Common myeloid progenitor, CD34-positive (primary cell): Measurements from ENCODE around the gene PPAT.
A peak's percentile ranks its signal among the peaks of the same experiment; 100 is the strongest.
"Not testable (repeated sequence)": the region's sequence is repeated elsewhere in the genome, so short reads cannot be mapped to it uniquely, and the experiment has no call there.

Experiments
- CTCF ChIA-PET: fragments of 350-600 bp; sonication (Branson Sonifier 250); formaldehyde crosslinking; loops from one replicate; lab custom pipeline; 2021; ENCODE audit warnings: antibody characterized with exemption; lab: Charles Lee
- POLR2A ChIA-PET: fragments of 350-600 bp; sonication (Branson Sonifier 250); formaldehyde crosslinking; loops from one replicate; lab custom pipeline; 2021; ENCODE audit warnings: antibody characterized with exemption; lab: Charles Lee
- DNase-seq, 3 donors: peaks; one replicate each; pipeline versions ENCODE4 v3.0.0 to v3.0.0-alpha.2; 2013
- H3K27ac ChIP-seq, 2 experiments: 1 replicate in 1 of 2; 2 replicates in 1 of 2; pipeline ENCODE4 v1.7.0; 2013; ENCODE audit warnings: inconsistent platforms in 2 of 2, low read length in 2 of 2, mild to moderate bottlenecking in 2 of 2, low read depth in 1 of 2, moderate library complexity in 1 of 2; ENCODE audit not compliant: severe bottlenecking in 2 of 2, insufficient read depth in 1 of 2, poor library complexity in 1 of 2
- H3K27me3 ChIP-seq, 5 experiments: replicated peaks in 2 of 5; 1 replicate in 3 of 5; 2 replicates in 2 of 5; pipeline versions ENCODE4 v1.6.1 to v1.7.0; 2013; ENCODE audit warnings: low read length in 4 of 5, mild to moderate bottlenecking in 2 of 5, moderate library complexity in 2 of 5, inconsistent platforms in 1 of 5; ENCODE audit not compliant: insufficient read depth in 5 of 5, control insufficient read depth in 4 of 5
- H3K36me3 ChIP-seq, 4 experiments: 1 replicate in 2 of 4; 2 replicates in 2 of 4; pipeline versions ENCODE4 v1.6.1 to v1.7.0; 2013; ENCODE audit warnings: low read length in 3 of 4, control low read depth in 1 of 4, mild to moderate bottlenecking in 1 of 4; ENCODE audit not compliant: control insufficient read depth in 4 of 4, insufficient read depth in 4 of 4
- H3K4me1 ChIP-seq, 4 experiments: 1 replicate in 3 of 4; 2 replicates in 1 of 4; pipeline versions ENCODE4 v1.6.1 to v1.7.1; 2013; ENCODE audit warnings: low read length in 3 of 4, mild to moderate bottlenecking in 3 of 4, control low read depth in 1 of 4, inconsistent platforms in 1 of 4, moderate library complexity in 1 of 4; ENCODE audit not compliant: control insufficient read depth in 4 of 4, insufficient read depth in 4 of 4; ENCODE audit errors: control extremely low read depth in 1 of 4
- H3K4me3 ChIP-seq, 7 experiments: 1 replicate in 4 of 7; 2 replicates in 3 of 7; pipeline versions ENCODE4 v1.5.1 to v1.7.0; 2013; ENCODE audit warnings: mild to moderate bottlenecking in 7 of 7, low read length in 6 of 7, moderate library complexity in 6 of 7, inconsistent platforms in 2 of 7, low read depth in 2 of 7, control low read depth in 1 of 7; ENCODE audit not compliant: insufficient read depth in 4 of 7, control insufficient read depth in 1 of 7; ENCODE audit errors: extremely low read depth in 1 of 7
- H3K9me3 ChIP-seq, 5 experiments: 1 replicate in 4 of 5; 2 replicates in 1 of 5; pipeline versions ENCODE4 v1.6.1 to v1.7.1; 2013; ENCODE audit warnings: low read length in 4 of 5, mild to moderate bottlenecking in 2 of 5, inconsistent platforms in 1 of 5, low read depth in 1 of 5, moderate library complexity in 1 of 5; ENCODE audit not compliant: control insufficient read depth in 4 of 5, insufficient read depth in 2 of 5; ENCODE audit errors: control extremely low read depth in 1 of 5
- WGBS: methylation state at CpG from one replicate; pipeline ENCODE4 v1.1.5; 2013; ENCODE audit not compliant: insufficient coverage; 5-methylcytosine and 5-hydroxymethylcytosine counted together

PPAT gene

DNA sequence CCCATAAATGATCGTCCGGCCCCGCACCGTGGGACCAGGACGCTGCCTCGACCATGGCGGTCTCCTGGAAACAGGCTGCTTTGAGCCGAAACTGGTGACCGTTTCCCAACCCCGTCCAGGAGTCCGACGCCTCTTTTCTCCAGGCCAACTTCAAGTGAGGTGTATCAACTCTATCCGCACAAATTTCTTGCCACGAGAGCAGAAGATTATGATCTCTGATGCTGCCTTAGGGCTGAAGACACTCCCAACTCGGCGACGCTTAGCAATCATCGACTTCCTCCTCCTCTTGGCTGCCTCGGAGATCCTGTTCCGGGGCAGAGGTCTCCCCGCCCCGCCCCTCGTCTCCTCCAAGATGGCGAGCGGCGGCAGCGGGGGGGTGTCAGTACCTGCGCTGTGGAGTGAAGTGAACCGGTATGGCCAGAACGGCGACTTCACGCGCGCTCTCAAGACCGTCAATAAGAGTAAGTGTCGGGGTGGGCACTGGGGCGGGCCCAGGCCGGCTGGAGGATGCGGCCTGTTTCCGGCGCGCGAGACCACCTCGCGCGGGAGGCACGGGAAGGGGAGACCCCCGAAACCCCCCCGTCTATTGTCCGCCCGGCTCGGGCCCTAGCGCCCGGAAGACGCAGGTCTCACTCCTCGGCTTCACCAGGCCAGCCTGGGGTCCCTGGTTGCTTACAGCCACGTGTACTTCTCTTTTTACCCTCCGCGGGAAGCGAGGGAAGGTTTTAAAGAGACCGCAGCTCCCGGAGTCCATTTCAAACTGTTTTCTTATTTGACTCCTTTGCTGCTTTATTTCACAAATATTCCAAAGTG lies 32.1 kb upstream of the PPAT start, which contains the start of gene SRP72:
TSS of gene SRP72 (plus strand) at position 334 of the 813 bp plus-strand sequence. CDS start at position 353, 19 bp downstream.
- peak within 1 kb of the TSS; percentile 83 to 99 (median 97) for H3K4me3 ChIP-seq
- H3K27ac ChIP-seq = peak within 1 kb of the TSS; percentile 90 to 94
- under 1% methylated on average over 50 of the region's 62 CpGs for WGBS
- no peaks in the 10 kb centered on the region for H3K27me3 ChIP-seq
- no peaks in the 10 kb centered on the region for H3K9me3 ChIP-seq
- peaks cover 6 to 24% (median 15%) of the 10 kb centered on the region in 4 experiments for H3K36me3 ChIP-seq
- CTCF ChIA-PET = interaction anchor here (0.6 to 0.9 kb wide), 3 partner anchors 8 to 379 kb away, joined by 3 read pairs; no protein-coding TSS in a partner anchor
- DNase-seq = peak; percentile 90 to 97 (median 95)
- H3K4me1 ChIP-seq = peaks cover 17 to 43% (median 36%) of the 10 kb centered on the region in 4 experiments
- POLR2A ChIA-PET = interaction anchor here (1.1 to 1.2 kb wide), 2 partner anchors 9 to 32 kb away, joined by 3 to 4 read pairs; partner anchors contain the start of genes PAICS and PPAT

- no peak for DNase-seq
- Histone ChIP-seq H3K27me3 (no peaks in the 10 kb centered on the region), H3K36me3 (peaks cover 6 to 25% (median 16%) of the 10 kb centered on the region in 4 experiments), H3K9me3 (no peaks in the 10 kb centered on the region), H3K4me3 (peak overlapping the region; percentile 83 to 99 (median 97)), H3K27ac (peak overlapping the region; percentile 90 to 94), H3K4me1 (peaks cover 17 to 43% (median 36%) of the 10 kb centered on the region in 4 experiments)
- CTCF ChIA-PET = no interaction called here
- 0% methylated on average over 7 of the region's 8 CpGs for WGBS
- POLR2A ChIA-PET = interaction anchor here (1.1 kb wide), 1 partner anchor 8 kb away, joined by 3 read pairs; no protein-coding TSS in a partner anchor
These were observed 31.5 kb upstream of the PPAT start for GRCh38 chr4:56466910-56467283.

GRCh38 chr4:56466296-56466761 lies 30.9 kb upstream of the PPAT start:
- peaks cover 3 to 25% (median 14%) of the 10 kb centered on the region in 4 experiments for H3K36me3 ChIP-seq
- peak overlapping the region; percentile 90 to 94 for H3K27ac ChIP-seq
- 8% methylated on average over 2 of the region's 8 CpGs for WGBS
- not testable (repeated sequence) for H3K9me3 ChIP-seq, H3K27me3 ChIP-seq
- H3K4me1 ChIP-seq = peaks cover 17 to 43% (median 36%) of the 10 kb centered on the region in 4 experiments
- POLR2A ChIA-PET = interaction anchor here (1.1 kb wide), 1 partner anchor 7 kb away, joined by 3 read pairs; no protein-coding TSS in a partner anchor
- CTCF ChIA-PET = interaction anchor here (0.6 to 1.4 kb wide), 4 partner anchors 13 to 263 kb away, joined by 3 to 4 read pairs (median 3); no protein-coding TSS in a partner anchor
- H3K4me3 ChIP-seq = peak overlapping the region in 6 of 7 experiments; percentile 83 to 99 (median 96)
- peak in 1 of 3 donors; percentile 31 for DNase-seq

GRCh38 chr4:56465599-56466295 lies 30.3 kb upstream of the PPAT start:
- no peaks in the 10 kb centered on the region for H3K27me3 ChIP-seq
- no peak for DNase-seq
- H3K36me3 ChIP-seq = peaks cover 5 to 27% (median 16%) of the 10 kb centered on the region in 4 experiments
- ChIA-PET CTCF (interaction anchor here (0.6 to 1.4 kb wide), 4 partner anchors 12 to 264 kb away, joined by 3 to 4 read pairs (median 3); no protein-coding TSS in a partner anchor), POLR2A (no interaction called here)
- peak overlapping the region in 1 of 2 experiments; percentile 7 for H3K27ac ChIP-seq
- H3K4me1 ChIP-seq = peaks cover 17 to 43% (median 36%) of the 10 kb centered on the region in 4 experiments
- WGBS = 88% methylated on average over 9 of the region's 10 CpGs
- H3K9me3 ChIP-seq = no peaks in the 10 kb centered on the region
- H3K4me3 ChIP-seq = peak overlapping the region in 5 of 7 experiments; percentile 83 to 99 (median 96)

DNA sequence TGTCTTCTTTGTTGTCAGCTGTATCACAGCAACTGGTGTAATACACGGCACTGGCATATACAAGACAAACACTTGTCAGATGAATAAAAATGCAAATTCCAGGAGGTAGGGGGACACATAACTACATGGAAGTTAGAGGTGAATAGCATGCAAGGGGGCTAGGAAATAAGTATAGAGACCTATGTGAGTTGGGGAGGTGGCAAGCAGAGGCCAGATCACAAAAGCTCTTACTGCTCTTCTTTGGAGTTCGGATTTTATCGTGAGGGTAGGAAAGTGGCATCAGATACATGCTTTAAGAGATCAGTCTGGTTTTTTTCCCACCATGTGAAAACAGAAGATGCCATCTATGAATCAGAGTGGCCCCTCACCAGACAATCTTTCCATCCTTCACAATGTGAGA lies 29.2 kb upstream of the PPAT start:
- ChIA-PET CTCF (no interaction called here), POLR2A (no interaction called here)
- no peaks in the 10 kb centered on the region for H3K9me3 ChIP-seq
- H3K27ac ChIP-seq = no peak overlapping the region
- H3K27me3 ChIP-seq = no peaks in the 10 kb centered on the region
- H3K4me3 ChIP-seq = no peak overlapping the region
- DNase-seq = no peak
- H3K36me3 ChIP-seq = peaks cover 11 to 33% (median 23%) of the 10 kb centered on the region in 4 experiments
- peaks cover 16 to 36% (median 30%) of the 10 kb centered on the region in 4 experiments for H3K4me1 ChIP-seq
- 100% methylated on average over 3 of the region's 3 CpGs for WGBS

GRCh38 chr4:56463711-56464110 lies 28.3 kb upstream of the PPAT start:
- ChIA-PET POLR2A (no interaction called here), CTCF (interaction anchor here (0.7 to 1.2 kb wide), 3 partner anchors 16 to 73 kb away, joined by 3 to 4 read pairs (median 3); no protein-coding TSS in a partner anchor)
- Histone ChIP-seq H3K27ac (no peak overlapping the region), H3K4me1 (peaks cover 8 to 27% (median 23%) of the 10 kb centered on the region in 4 experiments), H3K4me3 (no peak overlapping the region), H3K9me3 (no peaks in the 10 kb centered on the region), H3K27me3 (no peaks in the 10 kb centered on the region), H3K36me3 (peaks cover 11 to 41% (median 29%) of the 10 kb centered on the region in 4 experiments)
- WGBS = 93% methylated on average over 5 of the region's 5 CpGs
- DNase-seq = no peak
